Endothelial cell of umbilical vein (primary cell): ENCODE results near the gene FAM118A.

ENCODE experiments used
- EZH2 ChIP-seq: IDR thresholded peaks from 2 replicates; pipeline ENCODE4 v1.6.1; 2012; ENCODE audit warnings: borderline replicate concordance, low read depth, mild to moderate bottlenecking, moderate library complexity, low read length, inconsistent platforms; ENCODE audit not compliant: severe bottlenecking
- GATA2 ChIP-seq: IDR thresholded peaks from 2 replicates; pipeline ENCODE4 v1.7.0; 2011; ENCODE audit warnings: low read depth, mild to moderate bottlenecking, moderate library complexity, mixed read lengths, low read length; ENCODE audit not compliant: insufficient read length, insufficient read depth
- JUN ChIP-seq: IDR thresholded peaks from 2 replicates; pipeline ENCODE4 v1.6.1; 2011; ENCODE audit warnings: borderline replicate concordance, low read depth; ENCODE audit not compliant: insufficient read length, insufficient read depth
- MYC ChIP-seq: IDR thresholded peaks from one replicate; pipeline ENCODE4 v1.6.1; 2011; ENCODE audit warnings: mild to moderate bottlenecking, low read depth, low read length
- POLR2A ChIP-seq: IDR thresholded peaks from 2 replicates; pipeline ENCODE4 v1.6.1; 2012; ENCODE audit warnings: low read depth, mild to moderate bottlenecking, control low read depth, low read length
- POLR2AphosphoS5 ChIP-seq: IDR thresholded peaks from 2 replicates; pipeline ENCODE4 v1.6.1; 2012; ENCODE audit warnings: low read depth, mild to moderate bottlenecking, control low read depth, low read length, moderate library complexity; ENCODE audit not compliant: insufficient read depth
- TF ChIP-seq, protein P1 (sequence below): IDR thresholded peaks from 2 replicates; pipeline ENCODE4 v1.6.1; 2011; ENCODE audit not compliant: insufficient read depth, insufficient read length
- TF ChIP-seq, protein P2 (sequence below), 2 donors: IDR thresholded peaks; 1 replicate in 1 of 2; 2 replicates in 1 of 2; pipeline ENCODE4 v1.5.1; 2011; ENCODE audit warnings: low read length in 2 of 2, mild to moderate bottlenecking in 2 of 2, moderate library complexity in 2 of 2, control low read depth in 1 of 2, inconsistent platforms in 1 of 2, low read depth in 1 of 2; ENCODE audit not compliant: insufficient read depth in 1 of 2; ENCODE audit errors: extremely low read depth in 1 of 2

DNA sequence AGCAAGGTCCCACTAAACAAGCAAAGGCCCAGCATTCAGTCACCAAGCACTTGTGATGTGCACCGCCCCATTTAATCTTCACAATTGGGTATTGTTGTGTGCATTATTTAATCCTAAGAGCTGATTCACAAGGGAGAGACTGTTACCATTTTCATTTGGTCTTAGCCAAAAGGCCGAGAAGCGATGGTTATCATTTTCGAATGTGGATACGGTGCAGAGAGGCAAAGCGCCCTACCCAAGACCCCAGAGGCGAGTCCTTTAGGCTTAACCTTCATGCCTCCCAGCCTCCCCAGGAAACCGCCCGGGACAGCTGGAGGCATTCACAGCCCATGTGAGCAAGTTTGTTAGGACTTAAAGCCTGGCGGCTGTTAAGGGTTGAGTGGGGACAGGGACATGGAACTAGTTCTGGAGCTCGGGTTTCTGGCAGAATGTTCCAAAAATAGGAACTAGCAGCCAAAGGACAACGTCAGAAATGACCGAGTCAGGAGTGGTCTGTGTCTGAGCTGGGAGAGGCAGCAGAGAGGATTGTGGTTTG is 38.0 kb upstream of the FAM118A start:
- TF ChIP-seq JUN (no peak), POLR2AphosphoS5 (no peak), POLR2A (no peak), MYC (no peak), GATA2 (no peak), EZH2 (no peak)
- TF ChIP-seq, protein P1, sequence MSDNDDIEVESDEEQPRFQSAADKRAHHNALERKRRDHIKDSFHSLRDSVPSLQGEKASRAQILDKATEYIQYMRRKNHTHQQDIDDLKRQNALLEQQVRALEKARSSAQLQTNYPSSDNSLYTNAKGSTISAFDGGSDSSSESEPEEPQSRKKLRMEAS = no peak
- TF ChIP-seq, protein P2, sequence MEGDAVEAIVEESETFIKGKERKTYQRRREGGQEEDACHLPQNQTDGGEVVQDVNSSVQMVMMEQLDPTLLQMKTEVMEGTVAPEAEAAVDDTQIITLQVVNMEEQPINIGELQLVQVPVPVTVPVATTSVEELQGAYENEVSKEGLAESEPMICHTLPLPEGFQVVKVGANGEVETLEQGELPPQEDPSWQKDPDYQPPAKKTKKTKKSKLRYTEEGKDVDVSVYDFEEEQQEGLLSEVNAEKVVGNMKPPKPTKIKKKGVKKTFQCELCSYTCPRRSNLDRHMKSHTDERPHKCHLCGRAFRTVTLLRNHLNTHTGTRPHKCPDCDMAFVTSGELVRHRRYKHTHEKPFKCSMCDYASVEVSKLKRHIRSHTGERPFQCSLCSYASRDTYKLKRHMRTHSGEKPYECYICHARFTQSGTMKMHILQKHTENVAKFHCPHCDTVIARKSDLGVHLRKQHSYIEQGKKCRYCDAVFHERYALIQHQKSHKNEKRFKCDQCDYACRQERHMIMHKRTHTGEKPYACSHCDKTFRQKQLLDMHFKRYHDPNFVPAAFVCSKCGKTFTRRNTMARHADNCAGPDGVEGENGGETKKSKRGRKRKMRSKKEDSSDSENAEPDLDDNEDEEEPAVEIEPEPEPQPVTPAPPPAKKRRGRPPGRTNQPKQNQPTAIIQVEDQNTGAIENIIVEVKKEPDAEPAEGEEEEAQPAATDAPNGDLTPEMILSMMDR (IDR thresholded peaks at IDR 0.05; ENCODE audit: extremely low read depth in 1 of 2, insufficient read depth in 1 of 2, low read depth in 1 of 2, low read length in 2 of 2) = no peak
